A549 treated with ZK216348 at 1 μM for 4 hours (cell line): ENCODE measurements around the gene DEFB110. TPM values are rescaled to one million over a fixed set of nuclear protein-coding genes. Genes with fewer than 3 reads are reported as not detected.

Experiments
- total RNA-seq: library from RNA; stranded (reverse); fragments of 200-300 nt; extraction: Qiagen RNA extraction; gene quantifications from 5 replicates; pipeline ENCODE4 v1.2.3, GENCODE V29; 2022; ENCODE audit warnings: low read depth

The DEFB110 gene
- not detected in 5 replicates for total RNA-seq

GRCh38 chr6:50021894-50022293, at the start of gene DEFB110:
TSS of gene DEFB110 (minus strand) at chr6:50021994. CDS start at chr6:50021935, 59 bp downstream.

DNA sequence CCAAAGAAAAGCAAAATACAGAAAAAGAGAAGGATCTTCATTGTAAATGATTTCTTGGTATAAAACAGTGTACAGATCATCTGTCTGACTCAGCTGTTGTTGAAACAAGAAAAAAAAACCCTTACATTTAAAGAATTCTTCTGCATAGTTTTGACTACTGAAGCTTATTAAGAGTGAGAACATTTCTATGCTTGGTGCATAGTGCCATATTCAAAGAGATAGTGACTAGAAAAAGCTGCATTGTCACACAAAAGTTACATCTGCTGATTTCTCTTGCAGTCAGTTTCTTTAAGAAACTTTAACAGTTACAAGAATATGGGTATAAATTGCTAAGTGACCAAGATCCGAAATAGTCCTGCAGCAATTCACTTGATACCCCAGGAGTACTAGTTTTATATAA, 28.0 kb upstream of the DEFB110 start, which contains the start of gene DEFB112:
DEFB112 (minus strand) TSS at position 101 of the 400 bp plus-strand sequence; CDS start at position 41, 60 bp downstream.

DNA sequence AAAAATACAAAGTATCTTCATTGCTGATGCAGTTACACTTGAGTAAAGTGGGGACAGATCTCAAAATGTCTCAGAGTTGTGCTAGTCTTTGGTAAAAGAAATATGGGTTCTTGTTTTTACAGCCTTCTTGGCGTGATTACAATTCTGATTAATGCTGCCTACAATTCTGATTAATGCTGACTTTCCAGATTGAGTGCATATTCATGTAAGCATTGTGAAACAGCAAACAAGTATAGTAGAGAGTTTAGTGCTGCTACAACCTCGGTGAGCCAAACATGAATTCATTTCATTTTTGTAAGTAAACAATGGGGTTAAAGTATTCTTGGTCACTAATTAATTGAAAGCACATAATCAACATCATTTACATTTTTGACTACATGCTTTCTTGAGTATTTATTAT, 52.2 kb downstream of the DEFB110 start, which contains the start of gene DEFB113:
DEFB113 (minus strand) TSS at position 21 of the 400 bp plus-strand sequence; CDS start at position 21, 0 bp downstream.

Other genes with a start within 250 kb of the DEFB110 start
- not detected in 5 replicates for gene PGK2, start 234.7 kb downstream of the DEFB110 start, total RNA-seq
- not detected in 5 replicates for gene CRISP1, start 155.5 kb downstream of the DEFB110 start, total RNA-seq
- not detected in 5 replicates for gene DEFB114, start 57.8 kb downstream of the DEFB110 start, total RNA-seq
- gene DEFB113, start 52.4 kb downstream of the DEFB110 start, total RNA-seq: not detected in 5 replicates
- gene DEFB112, start 27.9 kb upstream of the DEFB110 start, total RNA-seq: not detected in 5 replicates